GM12873 (cell line): ENCODE data around the gene TMEM115.

Source experiments
- CTCF ChIP-seq: IDR thresholded peaks from 2 replicates; pipeline ENCODE4 v1.5.1; 2012; ENCODE audit warnings: low read depth, mild to moderate bottlenecking, moderate library complexity, low read length, control low read depth; ENCODE audit not compliant: insufficient read depth; ENCODE audit errors: missing control alignments

The TMEM115 gene

DNA sequence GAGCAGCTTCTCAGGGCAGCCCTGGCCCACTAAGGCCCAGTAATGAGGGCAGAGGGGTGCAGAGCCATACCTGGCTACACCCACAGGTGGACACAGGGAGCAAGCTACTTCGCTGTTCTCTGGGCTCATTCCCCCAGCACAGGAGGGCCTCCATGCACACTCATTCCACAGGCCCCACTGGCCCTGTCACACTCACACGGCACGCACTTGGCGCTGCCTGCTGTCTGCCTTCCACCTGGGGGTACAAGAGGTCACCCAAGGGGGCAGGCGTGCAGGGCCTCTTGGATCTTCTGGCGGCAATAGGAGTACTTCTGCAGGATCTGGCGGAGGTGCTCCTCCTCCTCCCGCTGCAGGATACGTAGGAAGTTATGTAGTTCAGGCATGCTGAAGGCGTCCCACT is 29.0 kb downstream of the TMEM115 start:
- no peak for TF ChIP-seq CTCF

DNA sequence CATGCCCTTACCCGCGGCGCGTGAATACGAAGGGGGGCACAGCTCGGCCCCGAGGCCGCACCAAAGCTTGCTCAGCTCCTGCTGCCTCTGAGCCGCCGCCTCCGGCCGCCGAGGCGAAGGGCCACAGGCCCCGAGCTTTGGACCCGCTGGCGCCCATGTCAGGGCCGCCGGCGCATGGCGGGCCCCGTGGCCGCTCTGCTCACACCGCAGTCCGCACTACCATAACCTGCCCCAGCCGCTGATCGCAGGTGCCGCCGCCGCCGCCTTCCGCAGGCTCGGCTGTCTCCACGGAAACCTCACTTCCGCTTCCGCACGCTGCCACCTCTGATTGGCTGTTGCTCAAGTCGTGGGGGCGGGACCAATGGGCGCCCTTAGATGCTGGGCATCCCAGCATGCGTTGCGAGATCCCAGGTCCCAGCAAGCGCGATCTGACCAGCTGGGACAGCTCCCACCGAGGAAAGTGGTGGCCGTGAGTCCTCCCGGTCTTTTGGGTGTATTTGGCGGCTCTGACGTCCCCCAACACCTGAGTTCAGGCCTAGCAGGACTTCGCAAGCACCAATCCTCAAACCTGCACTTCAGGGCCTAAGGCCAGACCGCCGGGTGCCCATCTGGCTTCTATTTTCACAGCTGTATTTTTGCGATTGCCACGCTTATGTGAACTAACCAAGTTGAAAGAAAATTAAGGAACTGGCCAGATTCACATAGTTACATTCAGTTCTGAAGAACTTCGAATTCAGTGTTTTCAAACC is 31.2 kb downstream of the TMEM115 start, which contains the start of gene TUSC2:
Gene TUSC2, minus strand, starts transcription at position 281 of the 749 bp plus-strand sequence. Its CDS starts 124 bp downstream, at position 157.
- no peak for TF ChIP-seq CTCF

GRCh38 chr3:50327129-50327528 is 32.2 kb downstream of the TMEM115 start:
- TF ChIP-seq CTCF = no peak

DNA sequence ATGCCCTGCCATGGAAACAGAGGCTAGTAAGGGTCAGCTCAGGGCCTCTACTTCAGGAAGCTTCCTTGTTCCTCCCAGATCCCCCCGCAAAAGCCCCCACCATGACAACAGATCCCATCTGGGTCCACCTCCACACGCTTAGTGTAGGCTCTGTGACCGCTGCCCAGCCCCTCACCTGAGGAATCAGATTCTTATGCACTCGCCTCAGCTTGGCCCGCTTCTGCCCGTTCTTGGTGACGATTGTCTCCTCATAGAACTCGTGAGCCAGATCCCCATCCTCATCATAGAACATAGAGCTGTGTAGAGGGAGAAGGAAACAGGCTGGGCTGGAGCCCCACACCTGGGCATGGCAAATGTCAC is 33.2 kb downstream of the TMEM115 start:
- TF ChIP-seq CTCF = no peak

DNA sequence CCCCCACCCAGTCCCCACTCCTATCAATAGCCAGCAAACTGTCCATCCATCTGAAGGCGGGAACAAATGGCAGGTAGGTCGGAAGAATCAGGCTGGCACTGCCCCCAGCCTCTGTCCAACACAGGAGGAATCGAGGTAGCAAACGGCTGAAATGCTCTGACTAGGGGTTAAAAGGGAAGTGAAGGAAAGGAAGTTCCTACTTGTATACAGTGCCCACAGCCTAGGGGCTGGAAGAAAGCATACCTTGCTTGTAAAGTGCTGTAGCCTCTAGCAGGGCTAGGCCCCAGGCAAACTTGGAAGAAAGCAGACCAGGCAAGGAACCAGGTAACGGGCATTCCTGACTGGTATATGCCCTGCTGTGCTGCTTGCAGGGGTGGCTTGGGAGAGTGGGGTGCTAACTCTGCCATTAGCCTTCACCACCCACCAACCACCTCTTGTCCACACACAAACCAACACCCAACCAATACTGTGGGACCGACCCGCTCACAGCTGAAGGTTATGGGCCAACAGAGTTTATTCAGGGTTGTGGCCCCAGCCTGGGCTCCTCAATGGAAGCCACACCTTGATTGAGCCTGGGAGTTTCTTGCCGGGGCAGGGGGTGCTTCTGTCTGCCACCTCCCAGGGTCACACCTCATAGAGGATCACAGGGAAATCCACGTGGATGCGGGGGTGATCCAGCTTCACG is 33.7 kb downstream of the TMEM115 start:
- TF ChIP-seq CTCF = no peak

- TF ChIP-seq CTCF = no peak
These were observed 34.2 kb downstream of the TMEM115 start for GRCh38 chr3:50325113-50325480.

DNA sequence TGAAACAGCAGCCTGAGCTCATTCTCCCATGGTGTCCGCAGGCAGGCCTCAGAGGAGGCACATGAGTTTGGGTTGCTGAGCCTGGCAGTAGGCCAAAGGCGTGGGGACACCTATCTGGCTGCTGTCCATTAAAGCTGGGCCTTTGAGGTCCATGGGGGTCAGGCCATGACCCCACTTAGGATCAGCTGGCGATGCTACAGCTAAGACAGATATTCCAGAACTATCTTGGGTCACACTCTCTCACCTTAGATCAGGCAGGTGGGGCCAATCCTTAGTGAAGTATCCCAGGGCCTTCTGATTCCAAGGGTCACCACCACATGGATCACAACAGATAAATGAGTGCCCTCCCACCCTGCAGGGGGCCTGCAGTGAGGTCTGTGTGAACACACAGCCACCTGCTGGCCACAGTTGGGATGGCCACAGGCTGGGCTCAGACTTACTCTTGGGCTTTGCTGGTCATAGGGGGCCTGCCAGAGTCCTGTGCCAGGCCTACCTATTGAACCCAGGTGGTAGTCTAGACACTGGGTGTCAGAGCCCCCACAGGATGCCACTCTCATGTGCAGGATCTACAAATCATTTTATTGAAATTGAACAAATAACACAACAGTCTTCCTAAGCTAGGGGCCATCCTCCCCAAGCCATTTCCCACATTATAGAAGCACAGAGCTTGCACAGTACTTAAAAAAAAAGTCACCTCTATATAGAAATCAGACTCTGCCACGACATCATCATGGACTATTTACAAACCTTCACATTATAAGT is 34.8 kb downstream of the TMEM115 start:
- peak; percentile 88 for TF ChIP-seq CTCF
